VCaP (cell line): ENCODE measurements around the gene PRMT1.

Experiments used
- H3K27ac ChIP-seq: fragments of 450-650 bp; 2 replicates; pipeline ENCODE4 v1.5.1; 2017
- CTCF ChIP-seq: fragments of 450-650 bp; conservative IDR thresholded peaks from 2 replicates; pipeline ENCODE4 v1.5.1; 2017; ENCODE audit warnings: mild to moderate bottlenecking, moderate library complexity

Gene PRMT1

GRCh38 chr19:49658566-49659442, 18.3 kb upstream of the PRMT1 start:
- no peak overlapping the region for H3K27ac ChIP-seq
- TF ChIP-seq CTCF = no peak

- no peak for TF ChIP-seq CTCF
- no peak overlapping the region for H3K27ac ChIP-seq
These were observed 16.6 kb upstream of the PRMT1 start for GRCh38 chr19:49660338-49660961.

- H3K27ac ChIP-seq = 0 out of 2 replicates have a peak overlapping the region, but pooled peaks have one; percentile 9
These were observed 15.1 kb upstream of the PRMT1 start for GRCh38 chr19:49662011-49662410.

GRCh38 chr19:49663224-49663623, 13.8 kb upstream of the PRMT1 start:
- no peak for TF ChIP-seq CTCF
- peak overlapping the region; percentile 92 for H3K27ac ChIP-seq

More at GRCh38 chr19:49662011-49662410, 15.1 kb upstream of the PRMT1 start:
- no peak for TF ChIP-seq CTCF

- 0 out of 2 replicates have a peak, but pooled peaks have one; percentile 20 for TF ChIP-seq CTCF
- H3K27ac ChIP-seq = peak overlapping the region; percentile 92
These were observed 12.7 kb upstream of the PRMT1 start for GRCh38 chr19:49664171-49665035.

- H3K27ac ChIP-seq = peak overlapping the region; percentile 92
- no peak for TF ChIP-seq CTCF
These were observed 12.1 kb upstream of the PRMT1 start for GRCh38 chr19:49665036-49665350.
